AG04450 (cell line): ENCODE data around the gene FAM151A. TPM values are rescaled to one million over a fixed set of nuclear protein-coding genes. Genes with fewer than 3 reads are reported as not detected.

Source experiments
- CTCF ChIA-PET: fragments of 300-600, 350-600 bp; formaldehyde crosslinking; extraction: SDS; loops from one replicate; lab custom pipeline; 2022; ENCODE audit warnings: antibody characterized with exemption, inconsistent platforms; lab: Charles Lee
- POLR2A ChIA-PET: fragments of 350-600 bp; formaldehyde crosslinking; extraction: SDS; loops from one replicate; lab custom pipeline; 2021; ENCODE audit warnings: antibody characterized with exemption, inconsistent platforms; lab: Yijun Ruan, JAX
- DNase-seq: peaks from one replicate; pipeline ENCODE4 v3.0.0-alpha.2; 2011; ENCODE audit warnings: low read depth, low spot score
- H3K27ac ChIP-seq: one replicate; pipeline ENCODE4 v1.5.1; 2012; ENCODE audit warnings: low read depth, low read length, control low read depth
- H3K27me3 ChIP-seq: one replicate; pipeline ENCODE4 v1.6.0; 2012; ENCODE audit warnings: low read length; ENCODE audit not compliant: control insufficient read depth, insufficient read depth
- H3K4me3 ChIP-seq: 2 replicates; pipeline ENCODE4 v1.5.1; 2011; ENCODE audit warnings: mild to moderate bottlenecking, low read depth, low read length, control low read depth
- H3K9me3 ChIP-seq: 2 replicates; pipeline ENCODE4 v1.5.1; 2012; ENCODE audit warnings: low read length; ENCODE audit not compliant: control insufficient read depth, insufficient read depth
- CTCF ChIP-seq: IDR thresholded peaks from 2 replicates; pipeline ENCODE4 v1.5.1; 2011; ENCODE audit warnings: low read depth, low read length, control low read depth, inconsistent platforms
- polyA plus RNA-seq: library from polyadenylated mRNA; depleted of rRNA; stranded (reverse); fragments of >200 nt; gene quantifications from 2 replicates; pipeline ENCODE4 v1.2.3, GENCODE V29; 2011

Gene FAM151A
- polyA plus RNA-seq, 1 experiment, result not detected

DNA sequence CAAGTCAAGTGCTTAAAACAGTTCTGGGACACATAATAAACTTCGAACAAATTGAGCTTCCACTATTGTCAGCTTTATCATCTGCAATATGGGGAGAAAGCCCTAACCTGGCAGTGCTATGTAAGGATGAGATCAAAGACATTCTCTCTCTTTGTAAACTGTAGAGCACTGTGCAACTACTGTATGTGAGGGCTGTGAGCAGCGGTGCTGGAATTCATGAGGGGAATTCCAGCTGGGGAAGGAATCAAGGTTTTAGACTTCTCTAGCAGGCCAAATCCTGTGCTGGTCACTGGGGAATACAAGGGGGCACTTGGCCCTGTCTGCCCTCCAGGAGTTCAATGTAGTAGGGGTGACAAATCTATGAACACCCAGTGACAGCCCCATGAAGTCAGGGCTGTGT lies 9.3 kb downstream of the FAM151A start:
- CTCF ChIA-PET, result no interaction called here
- no peaks in the 10 kb centered on the region for H3K9me3 ChIP-seq
- TF ChIP-seq CTCF, result no peak
- no peak overlapping the region for H3K4me3 ChIP-seq
- H3K27ac ChIP-seq, result no peak overlapping the region
- no peak for DNase-seq
- H3K27me3 ChIP-seq, result peaks cover 9% of the 10 kb centered on the region
- POLR2A ChIA-PET, result no interaction called here

- Histone ChIP-seq H3K27ac (no peak overlapping the region), H3K27me3 (peaks cover 3% of the 10 kb centered on the region), H3K9me3 (no peaks in the 10 kb centered on the region), H3K4me3 (no peak overlapping the region)
- no peak for DNase-seq
- POLR2A ChIA-PET, result no interaction called here
- no peak for TF ChIP-seq CTCF
- CTCF ChIA-PET, result no interaction called here
These were observed 11.7 kb downstream of the FAM151A start for GRCh38 chr1:54611621-54612020.

GRCh38 chr1:54610601-54611580 lies 12.4 kb downstream of the FAM151A start:
- ChIA-PET POLR2A (no interaction called here), CTCF (no interaction called here)
- Histone ChIP-seq H3K27ac (no peak overlapping the region), H3K4me3 (no peak overlapping the region), H3K9me3 (no peaks in the 10 kb centered on the region), H3K27me3 (no peaks in the 10 kb centered on the region)
- no peak for DNase-seq
- no peak for TF ChIP-seq CTCF

DNA sequence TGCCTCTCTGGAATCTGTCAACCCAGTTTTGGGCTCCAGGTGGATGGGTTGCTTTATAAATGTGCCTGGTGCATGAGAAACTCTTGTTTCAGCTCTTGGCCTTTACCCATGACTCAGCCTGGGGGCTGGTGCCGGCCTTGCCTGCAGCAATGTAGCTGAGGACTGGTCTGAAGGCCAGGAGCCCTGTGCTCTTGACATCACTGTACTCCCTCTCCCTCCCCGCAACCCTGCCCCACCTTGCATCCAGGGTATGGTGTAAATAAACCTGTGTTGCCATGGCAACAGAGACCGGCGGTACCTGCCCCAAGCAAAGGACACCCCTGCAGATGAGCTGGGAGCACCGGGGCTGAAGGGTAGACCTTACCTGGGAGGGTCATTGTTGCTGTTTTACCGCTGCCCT lies 13.3 kb downstream of the FAM151A start:
- H3K27me3 ChIP-seq, result no peaks in the 10 kb centered on the region
- no peak overlapping the region for H3K4me3 ChIP-seq
- ChIA-PET POLR2A (no interaction called here), CTCF (no interaction called here)
- H3K9me3 ChIP-seq, result no peaks in the 10 kb centered on the region
- no peak overlapping the region for H3K27ac ChIP-seq
- no peak for TF ChIP-seq CTCF
- no peak for DNase-seq

DNA sequence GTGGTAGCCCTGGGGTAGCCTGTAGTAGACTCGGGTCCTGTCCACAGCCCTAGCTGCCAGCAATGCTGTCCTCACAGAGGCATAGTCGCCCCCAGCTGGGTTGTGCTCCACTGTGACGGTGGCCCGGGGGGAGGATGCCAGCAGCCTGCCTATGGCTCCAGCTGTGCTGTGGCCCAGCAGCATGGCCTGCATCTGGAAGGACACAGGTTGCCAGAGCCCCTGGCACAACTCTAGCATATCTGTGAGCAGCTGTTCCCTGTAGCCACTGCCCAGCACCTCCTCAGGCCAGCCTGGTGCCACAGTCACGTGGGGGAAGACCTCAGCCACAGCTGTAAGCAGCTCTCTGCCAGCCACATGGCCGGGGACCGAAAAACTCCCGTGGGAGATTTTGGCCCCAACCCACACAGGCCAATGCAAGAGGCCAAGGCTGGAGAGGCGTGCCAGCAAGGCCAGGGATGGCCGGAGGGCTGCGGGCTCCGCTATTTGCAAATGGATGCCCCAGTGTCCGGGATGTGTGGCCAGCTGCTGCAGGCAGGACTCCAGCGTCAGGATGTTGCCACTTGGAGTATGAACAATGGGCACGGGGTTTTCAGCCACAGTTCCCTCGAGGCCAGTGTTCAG lies 13.9 kb downstream of the FAM151A start:
- POLR2A ChIA-PET, result no interaction called here
- no peaks in the 10 kb centered on the region for H3K9me3 ChIP-seq
- no peak for TF ChIP-seq CTCF
- no peak overlapping the region for H3K4me3 ChIP-seq
- H3K27me3 ChIP-seq, result no peaks in the 10 kb centered on the region
- CTCF ChIA-PET, result no interaction called here
- no peak overlapping the region for H3K27ac ChIP-seq
- DNase-seq, result no peak
